ENCODE data around the gene ROS1. TPM values are rescaled to one million over a fixed set of nuclear protein-coding genes. Genes with fewer than 3 reads are reported as not detected.
A peak's percentile ranks its signal among the peaks of the same experiment; 100 is the strongest.

The ROS1 gene
- total RNA-seq, 2 experiments from 2014 or later, result not detected

DNA sequence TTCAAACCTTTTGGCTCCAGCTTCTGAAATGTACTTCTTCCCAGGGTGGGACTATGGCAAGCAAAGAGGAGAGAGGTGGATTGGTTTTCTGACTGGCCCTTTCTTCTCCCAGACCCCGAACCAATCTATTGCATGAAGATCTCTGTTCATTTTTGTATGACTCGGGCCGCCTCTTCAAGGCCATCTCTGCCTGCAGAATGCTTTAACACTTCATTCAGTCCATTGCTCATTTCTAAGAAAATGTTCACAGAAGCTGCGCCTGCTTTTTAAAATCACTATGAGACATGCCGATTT, 158.7 kb downstream of the ROS1 start:
- no peak overlapping the region for H3K4me3 ChIP-seq (ENCODE audit: low read length)
- TF ChIP-seq, protein P1, sequence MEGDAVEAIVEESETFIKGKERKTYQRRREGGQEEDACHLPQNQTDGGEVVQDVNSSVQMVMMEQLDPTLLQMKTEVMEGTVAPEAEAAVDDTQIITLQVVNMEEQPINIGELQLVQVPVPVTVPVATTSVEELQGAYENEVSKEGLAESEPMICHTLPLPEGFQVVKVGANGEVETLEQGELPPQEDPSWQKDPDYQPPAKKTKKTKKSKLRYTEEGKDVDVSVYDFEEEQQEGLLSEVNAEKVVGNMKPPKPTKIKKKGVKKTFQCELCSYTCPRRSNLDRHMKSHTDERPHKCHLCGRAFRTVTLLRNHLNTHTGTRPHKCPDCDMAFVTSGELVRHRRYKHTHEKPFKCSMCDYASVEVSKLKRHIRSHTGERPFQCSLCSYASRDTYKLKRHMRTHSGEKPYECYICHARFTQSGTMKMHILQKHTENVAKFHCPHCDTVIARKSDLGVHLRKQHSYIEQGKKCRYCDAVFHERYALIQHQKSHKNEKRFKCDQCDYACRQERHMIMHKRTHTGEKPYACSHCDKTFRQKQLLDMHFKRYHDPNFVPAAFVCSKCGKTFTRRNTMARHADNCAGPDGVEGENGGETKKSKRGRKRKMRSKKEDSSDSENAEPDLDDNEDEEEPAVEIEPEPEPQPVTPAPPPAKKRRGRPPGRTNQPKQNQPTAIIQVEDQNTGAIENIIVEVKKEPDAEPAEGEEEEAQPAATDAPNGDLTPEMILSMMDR (IDR thresholded peaks at IDR 0.05), result no peak
- Mint-ChIP-seq H3K27me3 (peaks cover 82% of the 10 kb centered on the region), H3K4me3 (no peak overlapping the region), H3K4me1 (ENCODE audit: low read depth) (peaks cover 19% of the 10 kb centered on the region), H3K27ac (no peak overlapping the region), H3K9me3 (no peaks in the 10 kb centered on the region), H3K36me3 (ENCODE audit: low read depth) (no peaks in the 10 kb centered on the region)
- ATAC-seq (ENCODE audit: poor library complexity) (no peak), DNase-seq (no peak)
- H3K9me3 ChIP-seq (ENCODE audit: control insufficient read depth in 1 of 2, insufficient read depth in 1 of 2, low read length in 2 of 2), result peaks cover 0 to 35% of the 10 kb centered on the region in 2 experiments
- H3K27me3 ChIP-seq (ENCODE audit: control insufficient read depth in 1 of 2, insufficient read depth in 2 of 2, low read length in 2 of 2), result peaks cover 64 to 88% of the 10 kb centered on the region in 2 experiments
- H3K27ac ChIP-seq (ENCODE audit: low read depth in 1 of 2, low read length in 2 of 2), result no peak overlapping the region
- H3K36me3 ChIP-seq (ENCODE audit: insufficient read depth, low read length), result no peaks in the 10 kb centered on the region
- H3K4me1 ChIP-seq (ENCODE audit: insufficient read depth, low read length), result peaks cover 23% of the 10 kb centered on the region
- CTCF ChIA-PET, result no interaction called here
- POLR2A ChIA-PET, result no interaction called here
- intact Hi-C loops (cut with DNase I, micrococcal nuclease), result no loop called here

- ChIA-PET CTCF (no interaction called here), POLR2A (no interaction called here)
- H3K27me3 Mint-ChIP-seq, result peaks cover 83% of the 10 kb centered on the region
- no peaks in the 10 kb centered on the region for H3K36me3 Mint-ChIP-seq (ENCODE audit: low read depth)
- no peak overlapping the region for H3K27ac ChIP-seq (ENCODE audit: low read depth in 1 of 2, low read length in 2 of 2)
- ATAC-seq (ENCODE audit: poor library complexity) (no peak), DNase-seq (no peak)
- H3K27ac Mint-ChIP-seq, result no peak overlapping the region
- TF ChIP-seq, protein P1 (IDR thresholded peaks at IDR 0.05), result no peak
- no peaks in the 10 kb centered on the region for H3K36me3 ChIP-seq (ENCODE audit: insufficient read depth, low read length)
- intact Hi-C loops (cut with DNase I, micrococcal nuclease), result no loop called here
- peaks cover 19% of the 10 kb centered on the region for H3K4me1 Mint-ChIP-seq (ENCODE audit: low read depth)
- H3K4me1 ChIP-seq (ENCODE audit: insufficient read depth, low read length), result peaks cover 23% of the 10 kb centered on the region
- H3K4me3 Mint-ChIP-seq, result peak overlapping the region; percentile 7
- H3K9me3 ChIP-seq (ENCODE audit: control insufficient read depth in 1 of 2, insufficient read depth in 1 of 2, low read length in 2 of 2), result peaks cover 0 to 35% of the 10 kb centered on the region in 2 experiments
- H3K27me3 ChIP-seq (ENCODE audit: control insufficient read depth in 1 of 2, insufficient read depth in 2 of 2, low read length in 2 of 2), result peaks cover 63 to 93% of the 10 kb centered on the region in 2 experiments
- H3K4me3 ChIP-seq (ENCODE audit: low read length), result no peak overlapping the region
- no peaks in the 10 kb centered on the region for H3K9me3 Mint-ChIP-seq
Observed at GRCh38 chr6:117266257-117267053, 159.3 kb downstream of the ROS1 start.

GRCh38 chr6:117265410-117266256, 160.1 kb downstream of the ROS1 start, which contains the start of gene VGLL2:
Gene VGLL2, plus strand, starts transcription at chr6:117265558. Its CDS starts 206 bp downstream, at chr6:117265764.
- Mint-ChIP-seq H3K27ac (no peak within 1 kb of the TSS), H3K4me3 (peak within 1 kb of the TSS; percentile 54), H3K9me3 (no peaks in the 10 kb centered on the region), H3K36me3 (ENCODE audit: low read depth) (no peaks in the 10 kb centered on the region), H3K4me1 (ENCODE audit: low read depth) (peaks cover 19% of the 10 kb centered on the region), H3K27me3 (peaks cover 83% of the 10 kb centered on the region)
- DNase-seq, result no peak
- no peak within 1 kb of the TSS for H3K27ac ChIP-seq (ENCODE audit: low read depth in 1 of 2, low read length in 2 of 2)
- peaks cover 23% of the 10 kb centered on the region for H3K4me1 ChIP-seq (ENCODE audit: insufficient read depth, low read length)
- intact Hi-C loops (cut with DNase I, micrococcal nuclease), result no loop called here
- TF ChIP-seq, protein P1 (IDR thresholded peaks at IDR 0.05), result no peak
- H3K4me3 ChIP-seq (ENCODE audit: low read length), result peak within 1 kb of the TSS; percentile 20
- CTCF ChIA-PET, result no interaction called here
- peaks cover 0 to 35% of the 10 kb centered on the region in 2 experiments for H3K9me3 ChIP-seq (ENCODE audit: control insufficient read depth in 1 of 2, insufficient read depth in 1 of 2, low read length in 2 of 2)
- H3K27me3 ChIP-seq (ENCODE audit: control insufficient read depth in 1 of 2, insufficient read depth in 2 of 2, low read length in 2 of 2), result peaks cover 63 to 96% of the 10 kb centered on the region in 2 experiments
- POLR2A ChIA-PET, result no interaction called here
- no peak for ATAC-seq (ENCODE audit: poor library complexity)
- no peaks in the 10 kb centered on the region for H3K36me3 ChIP-seq (ENCODE audit: insufficient read depth, low read length)
